Measurements from ENCODE around the gene DAP.
"Not testable (repeated sequence)": the region's sequence is repeated elsewhere in the genome, so short reads cannot be mapped to it uniquely, and the experiment has no call there.

Gene DAP

GRCh38 chr5:10761185-10761932 is at the start of gene DAP:
DAP (minus strand) TSS chr5:10761234; CDS start chr5:10761068, 166 bp downstream.
- DNase-seq, result peak; percentile 95

GRCh38 chr5:10808347-10809226 is 47.6 kb upstream of the DAP start:
- no peak for DNase-seq

GRCh38 chr5:10801931-10802666 is 41.1 kb upstream of the DAP start:
- peak; percentile 35 for DNase-seq

- DNase-seq, result no peak
Measured at GRCh38 chr5:10800852-10801251, 39.8 kb upstream of the DAP start.

- DNase-seq, result no peak
Measured at GRCh38 chr5:10797261-10797660, 36.2 kb upstream of the DAP start.

- DNase-seq, result no peak
Measured at GRCh38 chr5:10793785-10794184, 32.8 kb upstream of the DAP start.

- no peak for DNase-seq
Measured at GRCh38 chr5:10792336-10792735, 31.3 kb upstream of the DAP start.

GRCh38 chr5:10789726-10790125 is 28.7 kb upstream of the DAP start:
- DNase-seq, result no peak

- DNase-seq, result peak; percentile 24
Measured at GRCh38 chr5:10789021-10789420, 28.0 kb upstream of the DAP start.

- DNase-seq, result no peak
Measured at GRCh38 chr5:10788358-10788757, 27.3 kb upstream of the DAP start.

- no peak for DNase-seq
Measured at GRCh38 chr5:10786835-10787234, 25.8 kb upstream of the DAP start.

- not testable (repeated sequence) for DNase-seq
Measured at GRCh38 chr5:10780208-10780607, 19.2 kb upstream of the DAP start.

- DNase-seq, result no peak
Measured at GRCh38 chr5:10779592-10779991, 18.6 kb upstream of the DAP start.

- no peak for DNase-seq
Measured at GRCh38 chr5:10778179-10778910, 17.3 kb upstream of the DAP start.

GRCh38 chr5:10775646-10776045 is 14.6 kb upstream of the DAP start:
- no peak for DNase-seq

GRCh38 chr5:10772901-10773585 is 12.0 kb upstream of the DAP start:
- DNase-seq, result no peak

- DNase-seq, result no peak
Measured at GRCh38 chr5:10768328-10768899, 7.4 kb upstream of the DAP start.

- DNase-seq, result no peak
Measured at GRCh38 chr5:10762776-10763500, 1.9 kb upstream of the DAP start.

GRCh38 chr5:10761933-10762775 is 1.1 kb upstream of the DAP start:
- no peak for DNase-seq

GRCh38 chr5:10760921-10761184 is 181 bp downstream of the DAP start:
- DNase-seq, result no peak
